H1 (cell line): ENCODE data around the gene PPP2R2C. TPM values are rescaled to one million over a fixed set of nuclear protein-coding genes. Genes with fewer than 3 reads are reported as not detected.

Source experiments
- CBX5 ChIP-seq: fragments of 300-800, 300-1000 bp; sonication (generic); IDR thresholded peaks from 2 replicates; pipeline ENCODE4 v1.7.1; 2016; ENCODE audit warnings: antibody characterized with exemption, low read length, low read depth
- CHD7 ChIP-seq: fragments of 300-600 bp; sonication (generic); IDR thresholded peaks from 2 replicates; pipeline ENCODE4 v1.7.1; 2012; ENCODE audit warnings: low read length, moderate library complexity, mild to moderate bottlenecking, inconsistent platforms; ENCODE audit not compliant: insufficient replicate concordance
- GTF2F1 ChIP-seq: IDR thresholded peaks from 2 replicates; pipeline ENCODE4 v1.6.1; 2012; ENCODE audit warnings: low read depth, low read length, improper control_type of control experiment, borderline replicate concordance
- SP2 ChIP-seq: IDR thresholded peaks from 2 replicates; pipeline ENCODE4 v1.6.1; 2012; ENCODE audit warnings: mild to moderate bottlenecking, low read length, inconsistent platforms
- TCF12 ChIP-seq: IDR thresholded peaks from 2 replicates; pipeline ENCODE4 v1.6.1; 2011; ENCODE audit warnings: low read depth, mild to moderate bottlenecking, low read length
- USF2 ChIP-seq: IDR thresholded peaks from 2 replicates; pipeline ENCODE4 v1.6.1; 2011; ENCODE audit warnings: low read length, improper control_type of control experiment
- polyA plus RNA-seq, 7 experiments: library from polyadenylated mRNA; depleted of rRNA in 3 of 7; stranded (reverse) in 5 of 7; unstranded in 2 of 7; fragments of >200 nt in 5 of 7; fragments of 200-250 nt in 2 of 7; gene quantifications; 1 replicate in 5 of 7; 2 replicates in 1 of 7; 4 replicates in 1 of 7; pipeline versions ENCODE4 v1.2.1 to v1.2.3, GENCODE V29; 2011 to 2013; ENCODE audit warnings: missing spikeins in 2 of 7, mixed read lengths in 2 of 7
- total RNA-seq: library from RNA; stranded (reverse); fragmentation: NEBNext Ultra II Directional; extraction: Animal tissue kit (Norgen Biotek cat#: 25700); gene quantifications from 2 replicates; pipeline ENCODE4 v1.2.1, GENCODE V29; 2021

PPP2R2C gene
- total and polyA plus RNA-seq, 2 of the 8 experiments (the other 6 are each of a cell fraction or from before 2014, with no cell fraction given), result 6.4 TPM

GRCh38 chr4:6494431-6495295 is 22.2 kb upstream of the PPP2R2C start (continued):
- TF ChIP-seq CHD7 (no peak), GTF2F1 (no peak), CBX5 (no peak), TCF12 (no peak), USF2 (no peak), SP2 (no peak)
